Mesenchymal stem cell (in vitro differentiated cells and primary cell): ENCODE results near the gene KRT6C.

Experiments used
- DNase-seq: peaks from one replicate; pipeline ENCODE4 v3.0.0-alpha.2; 2013
- H2AFZ ChIP-seq: one replicate; pipeline ENCODE4 v1.6.1; 2013; ENCODE audit warnings: low read depth, mild to moderate bottlenecking, control low read depth, inconsistent platforms, low read length, moderate library complexity
- H2AK5ac ChIP-seq: 2 replicates; pipeline ENCODE4 v1.6.1; 2013; ENCODE audit warnings: low read length, moderate library complexity, mild to moderate bottlenecking, inconsistent platforms; ENCODE audit not compliant: severe bottlenecking
- H2BK120ac ChIP-seq: one replicate; pipeline ENCODE4 v1.6.1; 2013; ENCODE audit warnings: low read depth, mild to moderate bottlenecking, inconsistent platforms, low read length, moderate library complexity
- H2BK12ac ChIP-seq, 2 experiments: one replicate each; pipeline ENCODE4 v1.6.1; 2013; ENCODE audit warnings: inconsistent platforms in 2 of 2, low read length in 2 of 2, mild to moderate bottlenecking in 2 of 2, moderate library complexity in 2 of 2, control low read depth in 1 of 2
- H2BK15ac ChIP-seq: one replicate; pipeline ENCODE4 v1.6.1; 2013; ENCODE audit warnings: mild to moderate bottlenecking, low read depth, inconsistent platforms; ENCODE audit not compliant: poor library complexity, severe bottlenecking
- H2BK5ac ChIP-seq: 2 replicates; pipeline ENCODE4 v1.6.1; 2013; ENCODE audit warnings: low read depth, mild to moderate bottlenecking, low read length, control low read depth, inconsistent platforms; ENCODE audit not compliant: poor library complexity, severe bottlenecking
- H3K14ac ChIP-seq, 2 experiments: one replicate each; pipeline ENCODE4 v1.6.1; 2013; ENCODE audit warnings: inconsistent platforms in 2 of 2, low read length in 2 of 2, control low read depth in 1 of 2, mild to moderate bottlenecking in 1 of 2, moderate library complexity in 1 of 2
- H3K18ac ChIP-seq, 2 experiments: one replicate each; pipeline ENCODE4 v1.6.1; 2013; ENCODE audit warnings: inconsistent platforms in 2 of 2, low read length in 2 of 2, control low read depth in 1 of 2, low read depth in 1 of 2, mild to moderate bottlenecking in 1 of 2
- H3K23ac ChIP-seq, 2 experiments: one replicate each; pipeline ENCODE4 v1.6.1; 2013; ENCODE audit warnings: inconsistent platforms in 2 of 2, low read length in 2 of 2, mild to moderate bottlenecking in 2 of 2, moderate library complexity in 2 of 2, control low read depth in 1 of 2
- H3K27ac ChIP-seq: 2 replicates; pipeline ENCODE4 v1.5.1; 2013; ENCODE audit warnings: mild to moderate bottlenecking, moderate library complexity, low read length, control low read depth, inconsistent platforms; ENCODE audit not compliant: poor library complexity, severe bottlenecking
- H3K27me3 ChIP-seq, 2 experiments: 2 replicates each; pipeline versions ENCODE4 v1.6.1 to v1.7.0; 2013; ENCODE audit warnings: low read length in 2 of 2, mild to moderate bottlenecking in 2 of 2, moderate library complexity in 2 of 2, control low read depth in 1 of 2, inconsistent platforms in 1 of 2; ENCODE audit not compliant: control insufficient read depth in 1 of 2, insufficient read depth in 1 of 2
- H3K36me3 ChIP-seq, 2 experiments: 2 replicates each; pipeline versions ENCODE4 v1.6.1 to v1.7.0; 2013; ENCODE audit warnings: low read length in 2 of 2, control low read depth in 1 of 2, inconsistent platforms in 1 of 2, low read depth in 1 of 2, mild to moderate bottlenecking in 1 of 2; ENCODE audit not compliant: insufficient read depth in 2 of 2, control insufficient read depth in 1 of 2
- H3K4ac ChIP-seq, 2 experiments: one replicate each; pipeline ENCODE4 v1.6.1; 2013; ENCODE audit warnings: inconsistent platforms in 2 of 2, low read length in 2 of 2, mild to moderate bottlenecking in 2 of 2, moderate library complexity in 2 of 2, control low read depth in 1 of 2, low read depth in 1 of 2
- H3K4me1 ChIP-seq: 2 replicates; pipeline ENCODE4 v1.6.1; 2013; ENCODE audit warnings: low read depth, low read length, control low read depth; ENCODE audit not compliant: control insufficient read depth, insufficient read depth
- H3K4me2 ChIP-seq: 2 replicates; pipeline ENCODE4 v1.6.1; 2013; ENCODE audit warnings: low read length, mild to moderate bottlenecking, inconsistent platforms; ENCODE audit not compliant: poor library complexity, severe bottlenecking
- H3K4me3 ChIP-seq, 2 experiments: 2 replicates each; pipeline versions ENCODE4 v1.5.1 to v1.7.0; 2013; ENCODE audit warnings: low read length in 2 of 2, mild to moderate bottlenecking in 2 of 2, control low read depth in 1 of 2, low read depth in 1 of 2; ENCODE audit not compliant: insufficient read depth in 1 of 2
- H3K79me1 ChIP-seq: replicated peaks from 2 replicates; pipeline ENCODE4 v1.6.1; 2013; ENCODE audit warnings: mild to moderate bottlenecking, control low read depth, low read length, inconsistent platforms; ENCODE audit not compliant: poor library complexity, severe bottlenecking
- H3K9ac ChIP-seq: 2 replicates; pipeline ENCODE4 v1.7.0; 2013; ENCODE audit warnings: mild to moderate bottlenecking, low read length, moderate library complexity
- H3K9me3 ChIP-seq: 2 replicates; pipeline ENCODE4 v1.7.0; 2013; ENCODE audit warnings: mild to moderate bottlenecking, low read length; ENCODE audit not compliant: control insufficient read depth
- H4K8ac ChIP-seq: one replicate; pipeline ENCODE4 v1.6.1; 2013; ENCODE audit warnings: inconsistent platforms, mild to moderate bottlenecking, low read length, moderate library complexity
- H4K91ac ChIP-seq: one replicate; pipeline ENCODE4 v1.6.1; 2013; ENCODE audit warnings: mild to moderate bottlenecking, low read length, inconsistent platforms
- WGBS: methylation state at CpG from one replicate; pipeline ENCODE4 v1.1.7; 2013; ENCODE audit warnings: mixed read lengths; 5-methylcytosine and 5-hydroxymethylcytosine counted together

Gene KRT6C

DNA sequence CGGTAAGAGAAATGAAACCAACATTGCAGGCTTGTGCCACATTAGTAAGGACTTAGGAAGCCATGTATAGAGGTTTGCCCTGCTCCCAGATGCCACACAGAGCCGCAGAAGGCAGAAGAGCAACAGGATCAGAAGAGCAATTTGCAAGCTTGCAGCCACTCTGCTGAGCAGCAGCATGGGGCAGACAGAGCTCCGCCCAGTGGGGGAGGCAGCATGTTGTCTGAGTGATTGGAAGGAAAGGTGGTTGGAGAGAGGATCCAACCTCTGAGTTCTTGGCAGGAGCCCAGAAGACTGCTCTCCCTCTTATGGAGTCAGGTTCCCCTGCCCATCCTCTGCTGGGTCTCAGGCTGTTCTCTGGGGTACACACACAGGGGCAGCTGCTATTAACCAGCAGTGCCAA, 21.8 kb upstream of the KRT6C start:
- H4K8ac ChIP-seq: no peak overlapping the region
- DNase-seq: no peak

DNA sequence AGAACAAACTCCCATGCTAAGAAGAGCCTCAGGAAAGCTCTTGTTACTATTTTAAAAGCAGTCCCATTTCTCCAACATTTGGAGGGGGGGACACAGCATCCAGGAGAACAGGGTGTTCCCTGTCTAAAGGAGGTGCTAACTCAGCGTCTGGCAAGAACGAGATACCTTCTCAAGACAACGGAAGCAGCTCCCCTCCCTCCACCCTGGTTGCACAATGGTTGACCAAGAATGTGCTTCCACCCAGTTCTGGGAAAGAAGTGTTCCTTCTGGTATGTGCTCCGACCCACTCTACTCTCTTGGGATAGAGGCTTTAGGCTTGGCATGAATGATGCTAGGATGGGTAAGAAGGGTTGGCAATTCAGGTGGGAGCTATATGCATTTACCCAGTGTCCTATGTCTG, 20.9 kb upstream of the KRT6C start:
- H3K79me1 ChIP-seq: no peaks in the 10 kb centered on the region
- DNase-seq: no peak
- no peaks in the 10 kb centered on the region for H3K36me3 ChIP-seq
- H2BK5ac ChIP-seq: no peak overlapping the region
- H3K4me1 ChIP-seq: peaks cover 2% of the 10 kb centered on the region
- no peak overlapping the region for H3K14ac ChIP-seq
- H3K18ac ChIP-seq: no peak overlapping the region
- H3K4me3 ChIP-seq: no peak overlapping the region
- H3K4ac ChIP-seq: no peak overlapping the region
- no peak overlapping the region for H2BK12ac ChIP-seq
- H3K23ac ChIP-seq: no peak overlapping the region
- no peak overlapping the region for H3K4me2 ChIP-seq
- no peak overlapping the region for H3K9ac ChIP-seq
- WGBS: 67% methylated on average over 4 of the region's 4 CpGs
- no peak overlapping the region for H2AK5ac ChIP-seq
- no peak overlapping the region for H2BK15ac ChIP-seq
- H2AFZ ChIP-seq: no peak overlapping the region
- no peak overlapping the region for H4K91ac ChIP-seq
- H4K8ac ChIP-seq: no peak overlapping the region
- no peak overlapping the region for H3K27ac ChIP-seq
- peaks cover 25 to 64% of the 10 kb centered on the region in 2 experiments for H3K27me3 ChIP-seq
- H2BK120ac ChIP-seq: no peak overlapping the region
- no peaks in the 10 kb centered on the region for H3K9me3 ChIP-seq

More for the DNA sequence above, 21.8 kb upstream of the KRT6C start:
- H3K79me1 ChIP-seq: no peaks in the 10 kb centered on the region
- WGBS: 24% methylated on average over 3 of the region's 3 CpGs
- H3K4ac ChIP-seq: no peak overlapping the region
- no peak overlapping the region for H3K9ac ChIP-seq
- peaks cover 25 to 55% of the 10 kb centered on the region in 2 experiments for H3K27me3 ChIP-seq
- H3K4me3 ChIP-seq: no peak overlapping the region
- H3K36me3 ChIP-seq: no peaks in the 10 kb centered on the region
- H3K27ac ChIP-seq: no peak overlapping the region
- no peak overlapping the region for H4K91ac ChIP-seq
- H2BK15ac ChIP-seq: no peak overlapping the region
- H2AK5ac ChIP-seq: no peak overlapping the region
- H3K18ac ChIP-seq: no peak overlapping the region
- H2BK120ac ChIP-seq: no peak overlapping the region
- H2AFZ ChIP-seq: no peak overlapping the region
- no peak overlapping the region for H2BK5ac ChIP-seq
- H3K14ac ChIP-seq: peak overlapping the region in 1 of 2 experiments; percentile 11
- H3K23ac ChIP-seq: no peak overlapping the region
- peaks cover 2% of the 10 kb centered on the region for H3K4me1 ChIP-seq
- H2BK12ac ChIP-seq: no peak overlapping the region
- H3K9me3 ChIP-seq: no peaks in the 10 kb centered on the region
- H3K4me2 ChIP-seq: no peak overlapping the region

DNA sequence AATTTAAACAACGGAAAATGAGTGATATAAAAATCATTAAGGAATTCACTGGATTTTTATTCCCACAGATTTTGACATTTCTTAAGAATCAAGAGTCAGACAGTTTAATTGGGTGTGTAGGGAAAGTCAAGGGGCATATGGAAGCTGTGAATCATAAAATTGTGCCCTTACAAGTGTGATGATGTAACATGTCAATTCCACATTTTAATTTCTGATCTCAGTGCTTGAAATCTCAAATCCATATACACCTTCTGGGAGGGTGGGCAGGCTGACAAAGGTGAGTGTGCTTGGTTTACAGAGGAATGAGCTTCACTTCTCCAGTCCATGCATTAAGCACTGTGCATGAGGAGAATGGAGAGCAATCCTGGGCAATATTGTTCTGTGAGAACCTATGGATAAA, 20.5 kb upstream of the KRT6C start:
- no peak overlapping the region for H3K4me3 ChIP-seq
- H3K18ac ChIP-seq: no peak overlapping the region
- H3K4me2 ChIP-seq: no peak overlapping the region
- H3K36me3 ChIP-seq: no peaks in the 10 kb centered on the region
- no peak overlapping the region for H2BK15ac ChIP-seq
- no peak overlapping the region for H2BK5ac ChIP-seq
- H3K79me1 ChIP-seq: no peaks in the 10 kb centered on the region
- no peak overlapping the region for H3K4ac ChIP-seq
- H3K14ac ChIP-seq: no peak overlapping the region
- no peak overlapping the region for H2BK120ac ChIP-seq
- no peak overlapping the region for H4K91ac ChIP-seq
- no peak for DNase-seq
- peaks cover 25 to 66% of the 10 kb centered on the region in 2 experiments for H3K27me3 ChIP-seq
- H3K4me1 ChIP-seq: peaks cover 2% of the 10 kb centered on the region
- no peak overlapping the region for H3K23ac ChIP-seq
- no CpG with 5 or more reads among the region's 1 CpG for WGBS
- no peak overlapping the region for H4K8ac ChIP-seq
- no peaks in the 10 kb centered on the region for H3K9me3 ChIP-seq
- H2AFZ ChIP-seq: no peak overlapping the region
- H3K27ac ChIP-seq: no peak overlapping the region
- no peak overlapping the region for H2AK5ac ChIP-seq
- no peak overlapping the region for H3K9ac ChIP-seq
- H2BK12ac ChIP-seq: no peak overlapping the region

DNA sequence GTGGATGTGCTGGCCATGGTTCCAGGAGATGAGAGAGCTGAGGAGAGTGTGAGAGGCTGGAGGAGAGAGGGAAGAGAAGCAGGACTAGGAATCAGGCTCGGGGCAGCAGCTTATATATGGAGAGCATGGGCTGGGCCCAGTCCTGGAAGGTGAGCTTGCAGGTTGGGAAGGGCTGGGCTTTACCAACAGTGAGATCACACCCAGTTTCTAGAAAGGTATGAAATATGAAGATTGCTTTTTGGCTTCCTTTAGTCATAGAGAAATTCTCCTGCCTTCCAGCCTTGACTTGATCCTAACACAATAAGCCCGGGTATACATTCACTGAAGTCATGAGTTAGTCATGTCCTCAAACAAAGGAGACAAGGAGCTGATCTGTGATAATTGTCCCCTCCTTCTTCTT, 19.6 kb upstream of the KRT6C start, which contains the start of gene KRT6A:
KRT6A (minus strand) TSS at position 86 of the 400 bp plus-strand sequence; CDS start at position 17, 69 bp downstream.
- Histone ChIP-seq H2BK15ac (no peak within 1 kb of the TSS), H3K9ac (no peak within 1 kb of the TSS), H3K4me2 (no peak within 1 kb of the TSS), H3K27me3 (peaks cover 25 to 66% of the 10 kb centered on the region in 2 experiments), H3K36me3 (no peaks in the 10 kb centered on the region), H2BK120ac (no peak within 1 kb of the TSS), H3K9me3 (no peaks in the 10 kb centered on the region), H3K4me1 (peaks cover 2% of the 10 kb centered on the region), H4K8ac (no peak within 1 kb of the TSS), H4K91ac (no peak within 1 kb of the TSS), H2BK12ac (no peak within 1 kb of the TSS), H3K14ac (no peak within 1 kb of the TSS), H2AK5ac (no peak within 1 kb of the TSS), H3K4ac (no peak within 1 kb of the TSS), H3K18ac (no peak within 1 kb of the TSS), H3K27ac (no peak within 1 kb of the TSS), H2BK5ac (no peak within 1 kb of the TSS), H3K79me1 (no peaks in the 10 kb centered on the region), H3K23ac (no peak within 1 kb of the TSS), H2AFZ (no peak within 1 kb of the TSS), H3K4me3 (no peak within 1 kb of the TSS)
- 92% methylated on average over 2 of the region's 2 CpGs for WGBS
- DNase-seq: no peak
